NCI-H345 treated with DMSO at 0.1 percent for 48 hours (cell line): ENCODE measurements around the gene OR52N4.
"Not testable (repeated sequence)": the region's sequence is repeated elsewhere in the genome, so short reads cannot be mapped to it uniquely, and the experiment has no call there.

Source experiments
- DNase-seq: peaks from one replicate; lab custom pipeline; 2025; ENCODE audit not compliant: unreplicated experiment; lab: John Stamatoyannopoulos, UW

Gene OR52N4

GRCh38 chr11:5753943-5754342 is at the start of gene OR52N4:
TSS of gene OR52N4 (plus strand) at chr11:5754243. CDS start at chr11:5754741, 498 bp downstream.
- no peak for DNase-seq

GRCh38 chr11:5705688-5706087 is 48.4 kb upstream of the OR52N4 start:
- no peak for DNase-seq

- DNase-seq: no peak
These were observed 41.5 kb upstream of the OR52N4 start for GRCh38 chr11:5712507-5712906.

GRCh38 chr11:5713695-5714094 is 40.3 kb upstream of the OR52N4 start:
- no peak for DNase-seq

- not testable (repeated sequence) for DNase-seq
These were observed 37.5 kb upstream of the OR52N4 start for GRCh38 chr11:5716518-5716917.

GRCh38 chr11:5719703-5720495 is 34.1 kb upstream of the OR52N4 start:
- no peak for DNase-seq

GRCh38 chr11:5722622-5723021 is 31.4 kb upstream of the OR52N4 start:
- DNase-seq: no peak

GRCh38 chr11:5726351-5726750 is 27.7 kb upstream of the OR52N4 start:
- no peak for DNase-seq

- DNase-seq: no peak
These were observed 26.4 kb upstream of the OR52N4 start for GRCh38 chr11:5727691-5728090.

- no peak for DNase-seq
These were observed 17.6 kb upstream of the OR52N4 start, which contains the start of gene OR56B1 for GRCh38 chr11:5736396-5736795. TSS of gene OR56B1 (plus strand) at chr11:5736448. CDS start at chr11:5736517, 69 bp downstream.

- no peak for DNase-seq
These were observed 17.0 kb upstream of the OR52N4 start for GRCh38 chr11:5737091-5737490.

- no peak for DNase-seq
These were observed 16.2 kb upstream of the OR52N4 start for GRCh38 chr11:5737670-5738392.

GRCh38 chr11:5738431-5738830 is 15.6 kb upstream of the OR52N4 start:
- no peak for DNase-seq

GRCh38 chr11:5746614-5747013 is 7.4 kb upstream of the OR52N4 start:
- no peak for DNase-seq

- no peak for DNase-seq
These were observed 4.2 kb upstream of the OR52N4 start for GRCh38 chr11:5749836-5750235.

GRCh38 chr11:5767056-5767455 is 13.0 kb downstream of the OR52N4 start:
- no peak for DNase-seq

GRCh38 chr11:5783255-5783654 is 29.2 kb downstream of the OR52N4 start, which contains the start of gene OR52N5:
TSS of gene OR52N5 (minus strand) at chr11:5783355. CDS start at chr11:5778634, 4,721 bp downstream.
- no peak for DNase-seq

- DNase-seq: no peak
These were observed 37.1 kb downstream of the OR52N4 start, which contains the start of gene OR52N1 for GRCh38 chr11:5791165-5791564. TSS of gene OR52N1 (minus strand) at chr11:5791265. CDS start at chr11:5788816, 2,449 bp downstream.

GRCh38 chr11:5796541-5796940 is 42.5 kb downstream of the OR52N4 start:
- DNase-seq: no peak

GRCh38 chr11:5803982-5804381 is 49.9 kb downstream of the OR52N4 start:
- DNase-seq: no peak
